ENCODE measurements around the gene CNIH2. TPM values are rescaled to one million over a fixed set of nuclear protein-coding genes. Genes with fewer than 3 reads are reported as not detected.
A peak's percentile ranks its signal among the peaks of the same experiment; 100 is the strongest.
"Not testable (repeated sequence)": the region's sequence is repeated elsewhere in the genome, so short reads cannot be mapped to it uniquely, and the experiment has no call there.

The CNIH2 gene
- total RNA-seq, 1 donor from 2014 or later: 1.7 TPM

DNA sequence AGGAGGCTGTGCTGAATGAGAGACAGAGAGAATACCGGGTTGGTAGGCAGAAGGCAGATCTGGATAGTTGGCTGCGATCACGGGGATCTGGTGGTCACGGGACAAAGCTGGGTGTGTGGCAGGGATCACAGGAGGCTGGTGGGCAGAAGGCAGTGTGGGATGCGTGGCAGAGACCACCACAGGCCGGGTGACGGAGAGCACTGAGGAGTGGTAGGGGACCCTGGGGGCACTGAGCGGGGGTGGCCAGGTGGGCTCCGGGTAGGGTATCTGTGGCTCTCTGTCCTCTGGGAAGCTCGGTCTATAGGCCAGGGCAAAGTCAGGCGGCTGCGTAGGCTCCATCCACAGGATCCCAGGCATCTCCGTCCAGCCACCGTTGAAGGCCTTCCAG, 37.5 kb downstream of the CNIH2 start:
- no peak for DNase-seq

DNA sequence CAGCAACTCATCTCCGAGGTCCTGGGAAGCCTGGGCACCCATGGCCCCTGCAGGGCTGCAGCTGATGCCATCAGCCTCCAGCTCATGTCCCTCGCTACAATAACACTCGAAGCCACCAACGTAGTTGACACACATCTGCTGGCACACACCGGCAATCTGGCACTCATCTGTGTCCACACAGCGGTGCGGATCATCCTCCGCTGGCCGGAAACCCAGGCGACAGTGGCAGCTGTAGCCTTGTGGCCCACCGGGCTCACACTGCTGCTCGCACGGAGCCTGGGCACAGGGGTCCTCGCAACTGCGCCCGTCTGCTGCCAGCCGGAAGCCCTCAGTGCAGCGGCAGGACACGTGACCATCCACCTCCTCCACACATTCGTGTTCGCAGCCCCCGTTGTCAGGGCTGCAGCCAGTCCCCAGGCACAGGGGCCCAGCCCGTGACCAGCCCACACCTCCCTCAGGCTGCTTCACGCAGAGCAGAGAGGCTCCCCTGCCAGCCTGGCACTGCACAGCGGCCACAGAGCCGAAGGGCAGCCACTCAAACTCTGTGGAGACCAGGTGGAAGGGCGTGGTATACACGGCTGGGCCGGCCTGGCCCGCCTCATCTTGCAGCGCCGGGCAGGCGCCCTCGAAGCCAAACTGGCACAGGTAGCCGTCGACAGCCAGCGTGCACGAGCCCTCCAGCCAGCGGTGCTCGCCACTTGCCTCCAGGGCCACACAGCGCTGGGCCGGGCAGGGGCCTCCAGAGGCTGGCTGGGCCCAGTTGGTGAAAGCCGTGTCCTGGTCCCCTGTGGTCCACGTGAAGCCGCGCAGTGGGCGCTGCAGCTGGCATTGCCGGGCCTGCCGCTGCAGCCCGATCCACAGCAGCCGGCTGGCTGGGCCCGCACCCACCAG, 38.2 kb downstream of the CNIH2 start:
- no peak for DNase-seq

GRCh38 chr11:66316849-66317251, 38.9 kb downstream of the CNIH2 start, which contains the start of gene CD248:
TSS of gene CD248 (minus strand) at chr11:66317044. CDS start at chr11:66317027, 17 bp downstream.
- DNase-seq: peak; percentile 88

- DNase-seq: peak; percentile 67
Observed at GRCh38 chr11:66317322-66317722, 39.3 kb downstream of the CNIH2 start.

DNA sequence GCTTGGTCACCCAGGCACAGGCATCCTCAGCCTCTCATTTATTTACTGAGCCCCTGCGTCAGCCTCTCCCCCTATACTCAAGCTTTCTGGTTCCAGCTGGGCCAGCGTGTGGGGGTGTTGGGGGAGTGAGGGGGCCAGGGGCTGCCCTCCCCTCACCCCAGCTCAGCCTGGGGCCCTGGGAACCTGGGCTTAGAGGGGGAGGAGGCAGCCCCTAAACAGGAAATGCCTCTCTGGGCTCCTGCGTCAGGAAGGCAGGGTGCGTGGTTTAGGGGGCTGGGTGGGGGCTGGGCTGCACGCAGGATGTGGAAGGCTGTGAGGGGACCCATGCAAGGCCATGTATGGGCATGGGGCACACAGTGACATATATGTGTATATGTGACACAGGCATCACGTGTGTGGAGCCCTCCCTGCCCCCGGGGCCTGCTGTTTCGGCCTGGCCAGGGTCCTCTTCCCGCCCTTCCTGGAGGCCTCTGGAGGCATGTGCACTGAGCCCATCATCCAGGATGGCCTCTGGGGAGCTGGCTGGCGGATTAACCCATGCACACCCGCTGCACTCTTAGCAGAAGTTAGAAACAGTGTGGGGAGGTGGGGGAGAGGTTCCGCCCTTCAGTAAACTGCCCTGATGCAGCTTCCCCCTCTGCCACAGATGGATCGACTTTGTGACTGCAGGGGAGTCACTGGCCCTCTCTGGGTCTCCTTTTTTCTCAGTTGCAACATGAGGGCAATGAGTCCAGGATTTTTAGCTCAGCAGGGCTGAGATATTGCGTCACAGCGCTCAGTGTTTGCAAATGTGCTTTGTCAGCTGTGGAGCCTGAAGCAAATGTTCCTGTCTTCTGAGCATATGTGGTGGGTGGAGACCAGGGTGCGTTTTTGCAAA, 40.0 kb downstream of the CNIH2 start:
- peak; percentile 63 for DNase-seq

DNA sequence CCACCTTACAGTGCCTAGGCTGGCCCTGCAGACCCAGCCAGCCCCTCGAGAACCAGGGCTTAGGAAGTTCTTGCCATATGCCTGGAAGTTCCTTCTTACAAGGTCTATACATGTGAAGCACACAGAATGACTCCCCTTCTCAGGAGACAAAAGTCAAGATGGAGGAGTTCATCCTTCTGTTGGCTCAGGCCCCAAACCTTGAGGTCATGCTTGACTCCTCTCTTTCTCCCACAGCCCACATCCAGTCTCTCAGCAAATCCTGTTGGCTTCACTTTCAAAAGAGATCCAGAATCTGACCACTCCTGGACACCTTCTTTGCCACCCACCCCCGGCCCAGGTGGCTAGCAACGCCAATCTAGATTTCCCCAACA, 40.6 kb downstream of the CNIH2 start:
- DNase-seq: no peak

DNA sequence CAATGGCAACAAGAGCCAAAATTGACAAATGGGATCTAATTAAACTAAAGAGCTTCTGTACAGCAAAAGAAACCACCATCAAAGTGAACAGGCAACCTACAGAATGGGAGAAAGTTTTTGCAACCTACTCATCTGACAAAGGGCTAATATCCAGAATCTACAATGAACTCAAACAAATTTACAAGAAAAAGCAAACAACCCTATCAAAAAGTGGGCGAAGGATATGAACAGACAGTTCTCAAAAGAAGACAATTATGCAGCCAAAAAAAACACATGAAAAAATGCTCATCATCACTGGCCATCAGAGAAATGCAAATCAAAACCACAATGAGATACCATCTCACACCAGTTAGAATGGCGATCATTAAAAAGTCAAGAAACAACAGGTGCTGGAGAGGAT, 42.3 kb downstream of the CNIH2 start:
- not testable (repeated sequence) for DNase-seq

GRCh38 chr11:66320748-66321147, 42.8 kb downstream of the CNIH2 start:
- not testable (repeated sequence) for DNase-seq

- DNase-seq: no peak
Observed at GRCh38 chr11:66321606-66322005, 43.6 kb downstream of the CNIH2 start.

DNA sequence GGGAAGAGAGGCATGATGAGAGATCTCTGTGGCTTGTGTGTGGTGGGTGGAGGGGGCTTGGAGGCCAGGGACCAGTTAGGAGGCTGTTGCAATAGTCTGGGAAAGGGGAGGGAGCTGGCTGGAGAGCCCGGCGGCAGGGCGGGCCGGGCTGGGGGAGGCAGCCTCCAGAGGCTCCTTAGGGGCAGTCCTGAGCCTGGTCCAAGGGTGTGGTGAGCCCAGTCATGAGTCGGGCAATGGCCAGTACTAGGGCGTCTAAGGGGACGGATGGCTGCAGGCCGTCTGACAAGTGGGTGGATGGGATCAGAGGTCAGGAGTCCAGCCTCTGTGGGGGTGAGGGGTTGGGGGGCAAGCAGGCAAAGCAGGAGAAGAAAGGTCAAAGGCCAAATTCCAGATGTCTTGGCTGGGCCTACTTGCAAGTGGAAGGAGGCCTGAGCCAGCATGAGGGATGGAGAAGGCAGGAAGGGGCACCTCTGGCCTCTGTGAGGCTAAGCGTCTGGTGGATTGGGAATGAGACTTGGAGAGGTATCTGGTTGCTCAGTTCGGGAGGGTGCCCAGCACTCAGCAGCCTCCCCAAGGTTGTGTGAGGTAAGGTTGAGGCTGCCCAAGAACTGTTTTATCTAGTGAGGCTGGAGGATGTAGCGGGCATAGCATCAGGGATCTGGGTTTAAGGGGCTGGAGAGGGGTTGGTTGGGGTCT, 44.9 kb downstream of the CNIH2 start:
- no peak for DNase-seq

DNA sequence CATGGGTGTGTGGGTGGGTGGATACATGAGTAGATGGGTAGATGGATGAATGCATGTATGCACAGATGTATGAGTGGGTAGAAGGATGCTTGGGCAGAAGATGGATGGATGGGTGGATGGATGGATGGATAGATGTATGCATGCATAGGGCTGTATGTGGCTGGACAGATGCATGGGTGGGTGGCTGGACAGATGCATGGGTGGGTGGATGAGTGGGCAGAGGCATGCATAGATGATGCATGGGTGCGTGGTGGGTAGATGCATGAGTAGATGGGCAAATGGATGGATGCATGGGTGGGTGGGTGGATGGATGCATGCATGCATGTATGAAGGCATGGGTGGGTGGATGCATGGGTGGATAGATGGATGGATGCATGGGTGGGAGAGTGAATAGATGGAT, 45.7 kb downstream of the CNIH2 start:
- DNase-seq: no peak

GRCh38 chr11:66324664-66325063, 46.7 kb downstream of the CNIH2 start:
- DNase-seq: no peak

DNA sequence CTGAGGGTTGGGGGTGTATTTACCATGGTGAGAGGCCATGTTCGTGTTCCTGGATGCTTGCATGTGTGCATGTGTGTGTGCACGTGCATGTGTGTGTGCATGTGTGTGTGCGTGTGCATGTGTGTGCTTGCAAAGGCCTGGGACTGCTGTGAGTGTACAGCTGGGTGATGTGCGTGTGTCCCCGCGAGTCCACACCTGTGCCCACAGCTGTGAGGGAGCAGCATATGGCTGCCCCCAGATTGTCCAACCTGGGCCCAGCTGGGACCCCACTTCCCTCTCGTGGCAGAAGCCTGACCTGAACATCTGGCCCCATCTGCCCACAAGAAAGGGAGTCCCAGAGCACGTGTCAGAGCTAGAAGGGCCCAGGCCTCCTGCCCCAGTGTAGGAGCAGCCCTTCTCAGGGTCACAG, 47.3 kb downstream of the CNIH2 start:
- DNase-seq: no peak

DNA sequence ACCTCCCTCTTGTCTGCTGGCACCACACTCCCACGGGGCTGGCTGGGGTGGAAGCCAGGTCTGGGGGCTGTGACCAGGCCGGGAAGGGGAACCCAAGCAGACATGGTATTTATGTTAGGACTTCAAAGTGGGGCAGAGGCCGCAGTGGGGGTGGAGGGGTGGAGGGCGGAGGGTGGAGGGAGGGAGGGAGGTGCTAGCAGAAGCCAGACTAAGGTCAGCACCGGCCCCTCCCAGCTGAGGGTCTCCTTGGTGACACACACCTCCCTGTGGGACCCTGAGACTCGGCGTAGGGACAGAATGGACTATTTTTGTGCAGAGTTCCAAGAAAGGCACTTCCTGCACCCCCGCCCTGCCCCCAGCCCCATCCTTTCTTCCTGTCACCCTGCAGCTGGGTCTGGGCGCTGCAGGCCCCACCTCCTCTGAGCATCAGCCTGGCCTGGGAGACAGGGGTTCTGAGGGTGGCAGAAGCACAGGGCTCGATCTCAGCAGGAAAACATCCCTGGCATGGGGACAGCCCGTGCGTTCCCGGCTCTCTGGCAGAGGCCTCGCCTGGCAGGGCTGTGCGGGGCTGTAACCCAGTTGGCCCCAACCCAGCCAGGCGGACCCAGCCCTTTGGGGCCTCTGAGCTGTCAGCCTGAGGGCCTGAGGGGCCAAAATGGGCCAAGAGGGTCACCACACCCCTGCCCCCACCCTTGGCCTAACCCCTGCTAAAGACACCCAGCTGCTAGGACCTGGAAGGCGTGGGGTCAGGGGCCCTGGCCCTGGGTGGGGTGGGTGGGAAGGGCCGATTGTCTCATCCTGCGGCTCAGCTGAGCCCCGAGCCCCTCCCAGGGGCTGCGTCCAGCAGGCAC, 48.5 kb downstream of the CNIH2 start:
- peak; percentile 33 for DNase-seq

DNA sequence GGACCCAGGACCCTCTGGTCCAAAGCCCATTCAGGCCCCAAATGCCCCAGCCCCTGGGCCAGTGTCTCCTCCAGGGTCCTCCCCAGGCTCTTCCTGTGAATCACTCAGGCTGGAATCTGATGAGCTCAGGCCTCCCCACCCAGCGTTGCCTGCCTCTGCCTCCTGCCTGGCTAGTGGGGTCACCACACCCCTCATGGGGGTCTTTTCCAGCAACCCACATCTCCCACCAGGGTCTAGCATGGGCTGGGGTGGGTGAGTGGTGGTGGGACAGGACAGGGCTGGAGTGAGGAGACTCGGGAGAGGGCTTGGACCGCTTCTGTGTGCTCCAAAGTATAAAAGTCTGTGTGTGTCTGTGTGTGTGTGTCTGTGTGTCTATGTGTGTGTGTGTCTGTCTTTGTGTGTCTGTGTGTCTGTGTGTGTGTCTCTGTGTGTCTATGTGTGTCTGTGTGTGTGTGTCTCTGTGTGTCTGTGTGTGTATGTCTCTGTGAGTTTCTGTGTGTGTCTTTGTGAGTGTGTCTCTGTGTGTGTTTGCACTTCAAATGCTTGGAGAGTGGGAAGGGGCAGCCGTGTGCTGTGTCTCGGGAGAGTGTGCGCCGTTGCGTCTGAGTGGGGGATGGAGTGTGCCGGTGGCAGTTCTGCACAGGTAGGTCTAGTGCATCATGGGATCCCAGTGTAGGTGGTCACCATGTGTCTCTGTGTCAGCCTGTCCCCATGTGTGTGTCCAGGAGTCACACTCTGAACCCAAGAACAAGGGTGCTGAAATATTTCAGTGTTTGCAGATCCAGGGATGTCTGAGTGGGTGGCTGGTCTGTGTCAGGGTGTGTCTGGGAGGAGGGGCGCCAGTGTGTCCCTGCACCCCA, 49.4 kb downstream of the CNIH2 start:
- no peak for DNase-seq

DNA sequence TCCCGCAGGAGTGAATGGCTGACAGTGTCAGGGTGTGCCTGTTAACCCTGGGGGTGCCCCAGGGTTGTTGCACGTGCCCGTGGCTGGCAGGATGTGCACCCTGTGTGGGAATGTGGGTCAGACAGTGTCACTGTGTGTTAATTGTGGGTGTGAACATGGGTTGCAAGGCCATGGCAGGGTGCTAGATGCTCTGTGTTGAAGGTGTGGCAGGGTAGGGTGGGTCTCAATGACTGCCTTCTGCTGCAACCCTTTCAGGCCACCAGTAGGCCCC, 50.0 kb downstream of the CNIH2 start:
- DNase-seq: no peak

DNA sequence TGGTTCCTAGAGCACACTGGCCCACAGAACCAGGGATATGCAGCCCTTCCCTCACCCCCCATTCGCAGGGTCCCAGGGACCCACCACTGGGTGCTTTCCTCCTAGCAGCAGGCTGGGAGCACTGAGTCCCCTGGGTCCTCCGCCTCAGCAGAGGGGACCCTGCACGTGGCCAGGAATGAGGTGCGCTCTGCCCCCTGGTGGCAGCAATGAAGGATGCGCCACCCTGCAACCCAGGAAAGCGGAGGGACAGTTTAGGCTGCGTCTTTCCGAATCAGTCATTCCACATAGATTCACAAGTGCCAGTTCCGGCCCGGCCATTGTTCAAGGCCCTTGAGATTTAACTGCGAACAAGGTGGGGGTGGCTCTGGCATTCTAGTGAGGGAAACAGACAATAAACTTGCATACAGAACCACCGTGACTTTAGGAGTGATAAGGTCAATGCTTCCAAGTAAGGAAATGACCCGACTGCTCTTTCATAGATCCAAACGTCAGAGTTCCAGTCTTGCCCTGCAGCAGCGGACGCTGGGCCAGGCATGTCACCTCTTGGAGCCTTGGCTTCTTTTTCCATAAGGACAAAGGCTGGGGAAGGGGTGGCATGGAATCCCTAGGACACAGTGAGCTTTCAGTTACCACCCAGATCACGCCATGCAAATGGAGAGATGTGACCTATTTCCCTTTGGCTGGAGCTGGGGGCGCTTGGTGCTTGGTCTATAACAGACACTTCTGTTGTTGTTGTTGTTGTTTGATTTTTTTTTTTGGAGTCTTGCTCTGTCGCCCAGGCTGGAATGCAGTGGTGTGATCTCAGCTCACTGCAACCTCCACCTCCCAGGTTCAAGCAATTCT, 50.5 kb downstream of the CNIH2 start:
- peak; percentile 84 for DNase-seq

DNA sequence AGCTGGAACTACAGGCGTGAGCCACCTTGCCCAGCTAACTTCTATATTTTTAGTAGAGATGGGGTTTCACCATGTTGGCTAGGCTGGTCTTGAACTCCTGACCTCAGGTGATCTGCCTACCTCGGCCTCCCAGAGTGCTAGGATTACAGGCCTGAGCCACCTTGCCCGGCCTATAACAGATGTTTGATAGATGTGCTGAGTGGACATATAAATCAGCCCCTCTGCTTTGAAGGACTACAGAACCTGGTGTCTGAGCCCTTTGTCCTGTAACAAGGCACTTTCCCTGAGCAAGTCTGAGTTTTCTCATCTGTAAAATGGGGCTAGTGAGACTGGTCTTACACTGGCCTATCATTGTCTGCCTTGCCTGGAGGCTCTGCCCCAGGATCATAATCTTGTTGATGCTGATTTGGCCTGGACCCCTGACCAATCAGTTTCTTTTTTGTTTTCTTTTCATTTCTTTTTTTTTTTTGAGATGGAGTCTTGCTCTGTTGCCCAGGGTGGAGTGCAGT, 51.2 kb downstream of the CNIH2 start:
- DNase-seq: no peak

DNA sequence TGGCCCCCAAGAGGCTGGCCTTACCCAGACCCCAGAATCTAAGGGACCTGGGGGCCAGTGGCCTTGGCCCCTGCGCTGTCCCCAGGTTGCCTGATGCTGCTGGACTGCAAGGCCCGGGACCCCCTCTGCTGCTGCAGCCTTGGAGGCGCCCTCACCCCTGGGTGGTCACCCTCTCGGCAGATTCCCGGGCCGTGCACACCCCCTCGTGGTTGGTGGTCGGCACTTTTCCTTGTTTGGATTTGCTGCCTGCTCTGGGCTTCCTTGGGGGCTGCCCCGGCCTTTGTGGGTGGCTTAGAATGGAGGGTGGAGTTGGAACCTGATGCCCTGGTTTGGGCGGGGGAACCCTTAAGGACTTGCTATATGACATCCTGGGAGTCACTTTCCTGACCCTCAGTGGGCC, 53.0 kb downstream of the CNIH2 start:
- no peak for DNase-seq

All from tongue (tissue), 2 donors.